M059J (cell line): ENCODE results near the gene SAMHD1. TPM values are rescaled to one million over a fixed set of nuclear protein-coding genes. Genes with fewer than 3 reads are reported as not detected.
"Not testable (repeated sequence)": the region's sequence is repeated elsewhere in the genome, so short reads cannot be mapped to it uniquely, and the experiment has no call there.

ENCODE experiments used
- DNase-seq: peaks from one replicate; pipeline ENCODE4 v3.0.0-alpha.2; 2012; ENCODE audit warnings: low read depth
- total RNA-seq: library from RNA; depleted of rRNA; stranded (reverse); fragments of >200 nt; shearing (Covaris generic); gene quantifications from 2 replicates; pipeline ENCODE4 v1.2.3, GENCODE V29; 2014; rRNA removed

The SAMHD1 gene
- total RNA-seq, result 355 and 442 TPM in 2 replicates

DNA sequence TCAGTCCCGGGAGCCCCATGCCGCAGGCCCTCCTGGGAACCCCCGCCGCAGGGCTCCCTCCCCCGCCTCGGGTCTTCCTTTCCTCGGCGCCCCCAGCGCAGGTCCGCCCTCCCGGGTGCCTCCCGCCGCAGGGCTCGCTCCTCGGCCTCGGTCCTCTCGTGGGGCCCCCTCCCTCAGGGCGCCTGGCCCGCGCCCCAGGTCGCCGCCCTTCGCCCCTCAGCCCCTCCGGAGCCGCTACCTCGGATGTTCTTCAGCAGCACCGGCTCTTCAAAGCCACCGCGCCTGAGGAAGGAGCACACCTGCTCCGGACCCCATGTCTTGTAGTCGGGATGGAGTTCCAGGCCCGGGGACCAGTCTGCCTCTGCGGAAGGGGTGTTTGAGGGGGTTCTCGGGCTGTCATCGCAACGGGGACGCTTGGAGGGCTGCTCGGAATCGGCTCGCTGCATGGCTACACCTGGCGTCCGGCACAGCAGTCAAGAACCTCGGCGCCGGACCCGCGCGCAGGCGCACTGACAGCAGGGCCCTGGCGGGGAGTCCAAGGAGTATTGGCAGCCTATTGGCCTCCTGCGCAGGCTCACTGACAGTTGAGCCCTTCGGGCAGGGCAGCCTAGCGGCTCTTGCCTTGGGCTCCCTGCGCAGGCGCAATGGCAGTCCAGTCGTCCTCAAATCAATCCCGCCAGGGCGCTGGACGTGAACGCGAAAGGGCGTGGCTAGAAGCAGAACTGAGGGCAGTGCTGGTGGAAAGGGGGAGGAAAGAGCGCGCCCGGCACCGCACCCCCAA, at the start of gene SAMHD1:
Gene SAMHD1, minus strand, starts transcription at position 511 of the 781 bp plus-strand sequence. Its CDS starts 65 bp downstream, at position 446.
- peak; percentile 100 for DNase-seq

DNA sequence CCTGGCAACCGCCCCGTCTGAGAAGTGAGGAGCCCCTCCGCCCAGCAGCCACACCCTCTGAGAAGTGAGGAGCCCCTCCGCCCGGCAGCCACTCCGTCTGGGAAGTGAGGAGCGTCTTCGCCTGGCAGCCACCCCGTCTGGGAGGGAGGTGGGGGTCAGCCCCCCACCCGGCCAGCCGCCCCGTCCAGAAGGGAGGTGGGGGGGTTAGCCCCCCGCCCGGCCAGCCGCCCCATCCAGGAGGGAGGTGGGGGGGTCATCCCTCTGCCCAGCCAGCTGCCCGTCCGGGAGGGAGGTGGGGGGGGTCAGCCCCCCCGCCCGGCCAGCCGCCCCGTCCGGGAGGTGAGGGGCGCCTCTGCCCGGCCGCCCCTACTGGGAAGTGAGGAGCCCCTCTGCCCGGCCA, 48.7 kb upstream of the SAMHD1 start:
- not testable (repeated sequence) for DNase-seq

DNA sequence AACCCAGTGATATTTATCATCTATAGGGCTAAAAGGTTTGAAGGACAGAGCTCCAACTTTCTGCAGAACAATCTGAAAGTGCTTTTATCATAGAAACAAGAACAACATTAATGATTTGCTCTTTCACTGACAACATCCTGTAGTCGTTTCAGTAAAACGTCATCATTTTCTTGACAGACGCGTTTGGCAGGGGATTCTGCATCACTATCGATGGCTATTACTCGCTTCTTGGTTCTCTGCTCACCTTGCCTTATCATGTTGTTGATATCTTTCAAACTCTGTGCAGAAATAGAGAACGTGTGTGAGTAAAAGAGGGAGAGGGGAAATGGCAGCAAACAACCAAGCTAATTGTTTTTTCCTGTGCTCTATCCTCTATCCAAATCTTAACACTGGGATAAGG, 47.1 kb upstream of the SAMHD1 start:
- DNase-seq, result no peak

DNA sequence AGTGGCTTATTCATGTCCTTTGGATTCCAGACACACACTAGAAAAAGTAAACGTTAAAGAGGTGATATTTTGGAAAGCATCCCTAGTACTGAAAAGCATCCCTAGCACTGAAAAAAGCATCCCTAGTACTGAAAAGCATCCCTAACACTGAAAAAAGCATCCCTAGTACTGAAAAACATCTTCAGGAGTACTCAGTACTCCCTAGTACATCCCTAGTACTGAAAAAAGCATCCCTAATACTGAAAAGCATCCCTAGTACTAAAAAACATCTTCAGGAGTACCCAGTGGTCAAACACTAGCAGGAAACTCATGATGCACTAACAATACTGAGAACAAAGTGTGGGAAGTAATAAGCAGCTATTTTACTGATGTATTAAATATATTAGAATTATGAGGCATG, 45.6 kb upstream of the SAMHD1 start:
- no peak for DNase-seq

DNA sequence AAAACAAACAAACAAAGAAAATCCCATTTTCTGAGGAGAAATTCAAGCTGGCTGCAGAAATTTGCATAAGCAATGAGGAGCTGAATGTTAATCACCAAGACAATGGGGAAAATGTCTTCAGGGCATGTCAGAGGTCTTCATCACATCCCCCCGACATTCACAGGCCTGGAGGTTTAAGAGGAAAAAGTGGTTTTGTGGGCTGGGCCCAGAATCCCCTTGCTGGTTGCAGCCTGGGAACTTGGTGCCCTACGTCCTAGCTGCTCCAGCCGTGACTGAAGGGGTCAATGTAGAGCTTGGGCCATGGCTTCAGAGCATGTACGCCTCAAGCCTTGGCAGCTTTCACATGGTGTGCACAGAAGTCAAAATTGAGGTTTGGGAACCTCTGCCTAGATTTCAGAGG, 42.7 kb upstream of the SAMHD1 start:
- not testable (repeated sequence) for DNase-seq

DNA sequence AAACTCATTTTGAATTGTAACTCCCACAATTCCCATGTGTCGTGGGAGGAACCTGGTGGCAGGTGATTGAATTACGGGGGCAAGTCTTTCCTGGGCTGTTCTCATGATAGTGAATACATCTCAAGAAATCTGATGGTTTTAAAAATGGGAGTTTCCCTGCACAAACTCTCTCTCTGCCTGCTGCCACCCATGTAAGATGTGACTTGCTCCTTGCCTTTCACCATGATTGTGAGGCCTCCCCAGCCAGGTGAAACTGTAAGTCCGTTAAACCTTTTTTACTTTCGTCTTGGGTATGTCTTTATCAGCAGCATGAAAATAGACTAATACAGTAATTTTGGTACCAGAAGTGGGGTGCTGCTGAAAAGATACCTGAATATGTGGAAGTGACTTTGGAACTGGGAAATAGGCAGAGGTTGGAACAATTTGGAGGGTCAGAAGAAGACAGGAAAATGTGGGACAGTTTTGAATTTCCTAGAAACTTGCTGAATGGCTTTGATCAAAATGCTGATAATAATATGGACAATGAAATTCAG, 41.4 kb upstream of the SAMHD1 start:
- DNase-seq, result no peak

DNA sequence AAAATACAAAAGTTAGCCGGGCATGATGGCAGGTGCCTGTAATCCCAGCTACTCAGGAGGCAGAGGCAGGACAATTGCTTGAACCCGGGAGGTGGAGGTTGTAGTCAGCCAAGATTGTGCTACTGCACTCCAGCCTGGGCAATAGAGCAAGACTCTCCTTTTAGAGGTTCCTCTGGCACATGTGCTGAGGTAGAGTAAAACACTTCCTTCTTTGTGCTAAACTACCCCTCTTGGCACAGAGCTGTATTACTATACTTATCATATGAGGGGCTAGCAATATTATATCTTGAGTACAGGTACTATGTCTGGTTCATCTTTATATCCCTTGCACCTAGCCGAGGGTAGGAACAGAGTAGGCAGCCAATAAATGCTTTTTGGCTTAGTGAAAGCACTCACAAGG, 40.2 kb upstream of the SAMHD1 start:
- no peak for DNase-seq

DNA sequence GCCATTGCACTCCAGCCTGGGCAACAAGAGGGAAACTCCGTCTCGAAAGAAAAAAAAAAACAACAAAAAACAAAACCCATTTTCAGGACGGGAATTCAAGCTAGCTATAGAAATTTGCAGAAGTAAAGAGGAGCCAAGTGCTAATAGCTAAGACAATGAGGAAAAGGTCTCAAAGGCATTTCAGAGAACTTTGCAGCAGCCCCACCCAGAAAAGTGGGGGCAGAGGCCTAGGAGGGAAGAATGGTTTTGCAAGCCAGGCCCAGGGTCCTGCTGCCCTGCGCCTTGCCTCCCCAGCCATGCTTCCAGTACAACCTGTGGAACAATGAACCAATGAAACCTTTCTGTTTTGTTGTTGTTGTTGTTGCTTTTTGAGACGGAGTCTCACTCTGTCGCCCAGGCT, 38.3 kb upstream of the SAMHD1 start:
- no peak for DNase-seq

DNA sequence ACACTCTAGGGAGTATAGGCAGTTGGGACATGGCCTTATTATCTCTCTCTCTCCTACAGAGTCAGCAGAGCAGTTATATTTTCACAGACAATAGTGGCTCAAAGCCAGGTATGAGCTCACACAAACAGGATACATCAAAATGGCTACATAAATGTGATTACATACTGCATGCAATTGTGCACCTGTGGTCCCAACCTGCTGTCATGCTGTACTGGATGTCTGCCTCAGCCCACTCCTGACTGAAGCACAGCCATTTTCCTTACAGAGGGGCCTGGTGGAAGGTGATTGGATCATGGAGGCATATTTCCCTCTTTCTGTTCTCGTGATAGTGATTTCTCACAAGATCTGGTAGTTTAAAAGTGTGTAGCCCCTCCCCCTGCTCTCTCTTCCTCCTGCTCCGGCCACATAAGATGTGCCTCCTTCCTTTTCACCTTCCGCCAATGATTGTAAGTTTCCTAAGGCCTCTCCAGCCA, 37.0 kb upstream of the SAMHD1 start:
- DNase-seq, result peak; percentile 43

DNA sequence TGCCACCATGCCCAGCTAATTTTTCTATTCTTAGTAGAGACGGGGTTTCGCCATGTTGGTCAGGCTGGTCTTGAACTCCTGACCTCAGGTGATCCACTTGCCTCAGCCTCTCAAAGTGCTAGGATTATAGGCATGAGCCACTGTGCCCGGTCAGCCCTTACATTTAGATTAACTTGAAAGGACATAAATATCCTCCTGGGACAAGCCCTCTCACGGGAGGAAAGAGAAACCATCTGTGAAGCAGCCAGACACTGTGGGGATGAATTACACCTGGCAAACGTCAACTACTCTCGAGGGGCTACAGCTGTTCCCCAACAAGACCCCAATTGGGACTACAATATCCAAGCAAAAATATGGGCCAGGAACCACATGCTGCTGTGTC, 32.7 kb upstream of the SAMHD1 start:
- no peak for DNase-seq

DNA sequence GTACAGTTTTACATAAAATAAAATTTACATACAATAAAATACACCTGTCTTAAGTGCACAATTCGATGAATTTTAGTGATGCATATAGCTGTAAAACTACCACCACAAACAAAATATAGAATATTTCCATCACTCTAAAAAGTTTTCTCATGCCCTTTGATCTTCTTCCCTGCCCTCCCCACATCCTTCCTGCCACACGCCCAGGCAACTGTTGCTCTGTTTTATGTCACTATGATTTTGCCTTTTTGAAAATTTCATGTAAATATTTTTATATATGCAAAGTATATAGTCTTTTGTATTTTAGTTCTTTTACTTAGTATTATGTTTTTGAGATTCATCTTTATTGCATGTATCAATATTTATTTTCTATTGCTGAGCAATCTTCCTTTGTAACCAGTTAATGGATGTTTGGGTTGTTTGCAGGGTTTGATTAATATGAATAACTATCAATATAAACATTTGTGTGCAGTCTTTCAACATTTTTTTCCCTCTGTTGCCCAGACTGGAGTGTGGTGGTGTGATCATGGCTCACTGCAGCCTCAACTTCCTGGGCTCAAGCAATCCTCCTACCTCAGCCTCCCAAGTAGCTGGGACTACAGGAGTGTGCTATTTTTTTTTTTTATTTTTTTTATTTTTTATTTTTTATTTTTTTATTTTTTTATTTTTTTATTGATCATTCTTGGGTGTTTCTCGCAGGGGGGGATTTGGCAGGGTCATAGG, 23.8 kb upstream of the SAMHD1 start:
- DNase-seq, result no peak

DNA sequence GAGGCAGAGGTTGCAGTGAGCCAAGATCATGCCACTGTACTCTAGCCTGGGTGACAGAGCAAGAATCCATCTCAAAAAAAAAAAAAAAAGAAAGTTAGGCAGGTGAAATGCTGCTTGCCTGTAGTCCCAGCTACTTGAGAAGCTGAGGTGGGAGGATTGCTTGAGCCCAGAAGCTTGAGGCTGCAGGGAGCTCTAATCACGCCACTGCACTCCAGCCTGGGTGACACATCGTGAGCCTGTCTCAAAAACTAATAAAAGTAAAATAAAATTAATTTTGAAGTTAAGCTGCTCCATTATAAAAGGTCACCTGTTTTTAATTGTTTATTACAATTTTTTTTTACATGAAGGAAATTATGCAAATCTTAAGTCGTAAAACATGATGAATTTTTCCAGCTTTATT, 23.2 kb upstream of the SAMHD1 start:
- no peak for DNase-seq

DNA sequence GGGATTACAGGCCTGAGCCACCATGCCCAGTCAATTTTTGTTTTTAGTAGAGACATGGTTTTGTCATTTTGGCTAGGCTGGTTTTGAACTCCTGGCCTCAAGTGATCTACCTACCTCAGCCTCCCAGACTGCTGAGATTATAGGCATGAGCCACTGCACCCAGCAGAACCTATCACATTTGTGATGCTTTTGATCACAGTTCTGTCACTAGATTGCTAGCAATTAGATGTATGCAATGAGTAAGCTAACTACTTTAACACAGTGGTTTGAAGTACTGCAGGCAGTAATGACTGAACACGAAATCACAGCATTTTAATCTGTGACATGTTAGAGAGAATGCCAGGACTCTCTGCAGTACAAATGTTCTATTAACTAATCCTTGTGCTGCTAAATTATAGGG, 19.6 kb upstream of the SAMHD1 start:
- no peak for DNase-seq

DNA sequence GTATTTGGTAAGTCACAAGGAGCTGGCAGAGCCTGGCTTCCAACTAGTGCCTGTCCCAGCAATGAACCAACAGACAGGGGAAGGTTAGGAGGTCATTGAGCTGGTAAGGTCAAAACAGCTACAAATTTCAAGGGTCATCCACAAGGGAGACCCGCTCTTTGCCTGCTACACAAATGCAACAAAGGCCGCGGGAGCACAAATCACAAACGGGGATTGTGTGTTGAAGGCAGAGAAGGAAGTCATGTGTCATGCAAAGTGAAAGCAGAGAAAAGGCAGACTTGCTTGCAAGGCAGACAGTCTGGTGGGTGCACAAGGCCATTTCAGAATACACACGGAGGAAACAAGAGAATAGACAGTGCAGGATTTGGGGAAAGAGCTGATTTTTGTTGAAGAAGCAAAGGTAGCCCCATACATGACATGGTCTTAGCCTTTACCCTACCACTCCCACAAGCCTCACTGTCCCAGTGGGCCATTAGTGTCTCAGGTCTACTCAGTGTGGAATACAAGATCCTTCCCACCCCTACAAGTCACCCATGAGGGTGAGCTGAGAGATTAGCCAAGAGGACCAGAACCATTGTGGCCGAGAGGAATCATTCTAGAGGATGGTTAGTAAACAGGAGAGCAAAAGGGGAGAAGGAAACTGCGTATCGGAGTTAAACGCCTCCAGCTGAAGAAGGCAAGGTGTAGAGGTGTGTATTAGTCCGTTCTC, 18.1 kb upstream of the SAMHD1 start:
- DNase-seq, result no peak

DNA sequence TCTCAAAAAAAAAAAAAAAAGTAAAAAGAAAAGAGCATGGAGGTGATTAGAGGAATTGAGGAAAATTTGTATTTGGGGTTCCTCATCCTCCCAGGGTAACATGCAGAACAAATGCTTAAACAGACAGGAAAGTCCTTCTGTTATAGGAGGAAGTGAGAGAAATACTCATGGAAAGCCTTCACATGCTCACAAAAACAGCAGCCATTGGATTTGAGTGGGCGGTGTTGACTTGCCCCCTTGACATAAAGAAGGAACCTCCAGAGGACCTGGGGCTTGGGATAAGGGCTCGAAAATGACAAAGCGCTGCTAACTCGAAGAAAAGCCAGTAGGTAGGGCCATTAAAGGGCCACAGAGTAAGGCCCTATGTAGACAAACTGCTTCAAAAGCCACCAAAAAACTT, 17.5 kb upstream of the SAMHD1 start:
- DNase-seq, result no peak

DNA sequence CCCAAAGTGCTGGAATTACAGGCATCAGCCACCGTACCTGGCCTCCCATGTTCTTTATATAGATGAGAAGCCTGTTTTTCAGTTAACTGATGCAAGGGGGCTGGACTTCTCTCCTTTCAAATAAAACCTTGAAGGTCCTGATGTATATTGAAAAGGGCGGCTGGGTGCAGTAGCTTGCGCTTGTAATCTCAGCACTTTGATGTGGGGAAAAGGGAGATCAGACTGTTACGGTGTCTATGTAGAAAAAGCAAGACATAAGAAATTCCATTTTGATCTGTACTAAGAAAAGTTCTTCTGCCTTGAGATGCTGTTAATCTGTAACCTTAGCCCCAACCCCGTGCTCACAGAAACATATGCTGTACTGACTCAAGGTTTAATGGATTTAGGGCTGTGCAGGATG, 16.1 kb upstream of the SAMHD1 start:
- no peak for DNase-seq

DNA sequence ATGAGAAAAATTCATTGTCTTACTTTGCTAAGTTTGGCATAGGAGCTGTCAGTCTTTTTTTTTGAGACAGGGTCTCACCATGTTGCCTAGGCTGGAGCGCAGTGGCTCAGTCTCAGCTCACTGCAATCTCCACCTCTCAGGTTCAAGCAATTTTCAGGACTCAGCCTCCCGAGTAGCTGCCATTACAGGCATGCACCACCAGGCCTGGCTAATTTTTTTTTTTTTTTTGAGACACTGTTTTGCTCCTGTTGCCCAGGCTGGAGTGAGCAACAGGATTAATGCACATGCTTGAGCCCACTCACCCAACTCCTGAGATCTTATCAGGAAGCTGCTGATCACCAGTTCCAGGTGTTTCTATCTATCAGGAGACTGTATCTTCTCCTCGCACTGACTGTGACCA, 15.5 kb upstream of the SAMHD1 start:
- not testable (repeated sequence) for DNase-seq

DNA sequence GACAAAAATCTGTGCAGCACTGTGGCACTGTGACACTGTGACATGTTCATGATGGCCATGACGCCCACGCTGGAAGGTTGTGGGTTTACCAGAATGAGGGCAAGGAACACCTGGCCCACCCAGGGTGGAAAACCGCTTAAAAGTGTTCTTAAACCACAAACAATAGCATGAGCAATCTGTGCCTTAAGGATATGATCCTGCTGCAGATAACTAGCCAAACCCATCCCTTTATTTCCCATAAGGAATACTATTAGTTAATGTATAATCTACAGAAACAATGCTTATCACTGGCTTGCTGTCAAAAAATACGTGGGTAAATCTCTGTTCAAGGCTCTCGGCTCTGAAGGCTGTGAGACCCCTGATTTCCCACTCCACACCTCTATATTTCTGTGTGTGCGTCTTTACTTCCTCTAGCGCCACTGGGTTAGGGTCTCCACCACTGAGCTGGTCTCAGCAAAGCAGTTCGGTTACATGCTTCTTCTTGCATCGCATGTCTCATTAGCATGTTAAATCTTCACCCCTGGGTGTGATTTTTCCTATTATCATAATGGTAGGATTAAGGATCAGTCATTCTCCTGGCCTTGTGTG, 10.9 kb upstream of the SAMHD1 start:
- not testable (repeated sequence) for DNase-seq

DNA sequence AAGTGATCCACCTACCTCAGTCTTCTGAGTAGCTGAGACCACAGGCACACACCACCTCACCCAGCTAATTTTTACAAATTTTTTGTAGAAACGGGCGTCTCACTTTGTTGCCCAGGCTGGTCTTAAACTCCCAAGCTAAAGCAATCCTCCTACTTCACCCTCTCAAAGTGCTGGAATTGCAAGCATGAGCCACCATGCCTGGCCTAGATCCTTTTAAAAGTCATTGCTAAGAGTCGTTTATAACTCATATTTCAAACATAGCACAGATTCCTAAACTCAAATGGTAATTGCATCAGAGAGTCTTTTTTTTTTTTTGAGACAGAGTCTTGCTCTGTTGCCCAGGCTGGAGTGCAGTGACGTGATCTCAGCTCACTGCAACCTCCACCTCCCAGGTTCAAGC, 7.7 kb upstream of the SAMHD1 start:
- no peak for DNase-seq

DNA sequence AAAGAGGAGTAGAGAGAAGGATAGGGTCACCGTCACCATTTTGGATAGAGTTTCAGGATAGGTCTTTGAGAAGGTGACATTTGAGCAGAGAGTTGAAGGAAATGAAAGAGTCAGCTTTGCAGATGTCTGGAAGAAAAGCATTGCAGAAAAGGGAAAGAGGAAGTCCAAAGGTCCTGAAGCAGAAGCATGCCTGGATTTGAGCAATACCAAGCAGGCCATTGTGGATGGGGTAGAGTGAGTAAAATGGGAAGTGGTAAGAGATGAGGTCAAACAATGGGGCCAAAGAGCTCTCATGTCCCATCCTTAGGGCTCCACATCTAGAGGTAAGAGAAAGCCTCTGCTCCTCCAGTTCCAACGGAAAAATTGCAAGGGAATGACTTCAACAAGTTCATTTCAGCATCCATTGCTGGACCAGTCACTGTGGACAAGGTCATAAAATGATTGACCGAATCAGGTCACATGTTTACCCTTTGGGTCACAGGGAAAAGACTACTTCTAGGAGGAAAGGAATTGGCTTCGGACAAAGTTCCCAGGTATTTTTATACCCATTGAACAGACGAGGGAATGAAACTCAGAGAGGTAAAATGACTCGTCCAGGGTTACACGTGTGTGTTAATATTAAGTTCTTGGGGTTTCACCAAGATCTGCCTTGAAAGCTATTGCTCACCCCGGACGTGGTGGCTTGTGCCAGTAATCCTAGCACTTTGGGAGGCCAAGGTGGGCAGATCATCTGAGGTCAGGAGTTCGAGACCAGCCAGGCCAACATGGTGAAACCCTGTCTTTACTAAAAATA, 6.6 kb upstream of the SAMHD1 start:
- DNase-seq, result no peak

DNA sequence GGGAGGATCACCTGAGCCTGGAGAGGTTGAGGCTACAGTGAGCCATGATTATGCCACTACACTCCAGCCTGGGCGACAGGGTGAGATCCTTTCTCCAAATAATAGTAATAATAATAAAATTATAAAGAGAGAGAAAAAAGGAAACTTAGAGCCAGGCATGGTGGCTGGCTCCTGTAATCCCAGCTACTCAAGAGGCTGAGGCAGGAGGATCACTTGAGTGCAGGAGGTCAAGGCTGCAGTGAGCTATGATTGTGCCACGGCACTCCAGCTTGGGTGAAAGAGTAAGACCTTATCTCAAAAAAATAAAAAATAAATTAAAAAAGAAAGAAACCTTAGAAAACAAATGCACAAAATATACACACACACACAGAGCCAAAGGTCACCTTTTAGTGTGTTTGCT, 5.2 kb upstream of the SAMHD1 start:
- DNase-seq, result no peak
